MCF 10A (cell line): ENCODE results near the gene NT5DC3. TPM values are rescaled to one million over a fixed set of nuclear protein-coding genes. Genes with fewer than 3 reads are reported as not detected.

Experiments used
- BruUV-seq: library from RNA; stranded (reverse); fragments of 400-500 nt; replicated peaks from 2 replicates; lab custom pipeline; 2021; lab: Mats Ljungman, UMichigan
- CTCF ChIA-PET: fragments of 300-600 bp; sonication (Branson Sonifier 250); formaldehyde crosslinking; extraction: SDS; loops from one replicate; lab custom pipeline; 2021; ENCODE audit warnings: antibody characterized with exemption, inconsistent platforms; lab: Yijun Ruan, JAX
- POLR2A ChIA-PET: fragments of 300-600, 350-650 bp; sonication (Branson Sonifier 250); formaldehyde crosslinking; extraction: SDS; loops from one replicate; lab custom pipeline; 2020; ENCODE audit warnings: antibody characterized with exemption, inconsistent platforms; lab: Yijun Ruan, JAX
- DNase-seq: peaks from one replicate; pipeline ENCODE4 v3.0.0-alpha.2; 2018; ENCODE audit not compliant: unreplicated experiment
- H3K27ac Mint-ChIP-seq: one replicate; pipeline ENCODE4 v1.8.0; 2022; ENCODE audit warnings: mild to moderate bottlenecking, low read depth, mixed read lengths; ENCODE audit not compliant: unreplicated experiment
- H3K27me3 Mint-ChIP-seq: one replicate; pipeline ENCODE4 v1.8.0; 2022; ENCODE audit warnings: mixed read lengths; ENCODE audit not compliant: insufficient read depth, unreplicated experiment
- H3K36me3 Mint-ChIP-seq: one replicate; pipeline ENCODE4 v1.8.0; 2022; ENCODE audit warnings: mild to moderate bottlenecking, moderate library complexity, mixed read lengths; ENCODE audit not compliant: insufficient read depth, unreplicated experiment
- H3K4me1 Mint-ChIP-seq: one replicate; pipeline ENCODE4 v1.8.0; 2022; ENCODE audit warnings: mixed read lengths; ENCODE audit not compliant: insufficient read depth, unreplicated experiment
- H3K4me3 Mint-ChIP-seq: one replicate; pipeline ENCODE4 v1.8.0; 2022; ENCODE audit warnings: mild to moderate bottlenecking, moderate library complexity, mixed read lengths; ENCODE audit not compliant: unreplicated experiment
- H3K9me3 Mint-ChIP-seq: one replicate; pipeline ENCODE4 v1.8.0; 2022; ENCODE audit warnings: mixed read lengths; ENCODE audit not compliant: unreplicated experiment
- CTCF ChIP-seq: fragments of 200-600 bp; IDR thresholded peaks from one replicate; pipeline ENCODE4 v1.8.0; 2022; ENCODE audit warnings: antibody characterized with exemption, mild to moderate bottlenecking; ENCODE audit not compliant: unreplicated experiment
- intact Hi-C: fragments of 100-400 bp; cut with micrococcal nuclease; formaldehyde crosslinking; loops from 2 replicates; pipeline ENCODE4 v1.14.1; 2022
- total RNA-seq: library from RNA; stranded (reverse); gene quantifications from 2 replicates; pipeline ENCODE4 v1.2.3, GENCODE V29; 2022

NT5DC3 gene
- total RNA-seq, 1 experiment from 2014 or later, result 15.1 TPM

DNA sequence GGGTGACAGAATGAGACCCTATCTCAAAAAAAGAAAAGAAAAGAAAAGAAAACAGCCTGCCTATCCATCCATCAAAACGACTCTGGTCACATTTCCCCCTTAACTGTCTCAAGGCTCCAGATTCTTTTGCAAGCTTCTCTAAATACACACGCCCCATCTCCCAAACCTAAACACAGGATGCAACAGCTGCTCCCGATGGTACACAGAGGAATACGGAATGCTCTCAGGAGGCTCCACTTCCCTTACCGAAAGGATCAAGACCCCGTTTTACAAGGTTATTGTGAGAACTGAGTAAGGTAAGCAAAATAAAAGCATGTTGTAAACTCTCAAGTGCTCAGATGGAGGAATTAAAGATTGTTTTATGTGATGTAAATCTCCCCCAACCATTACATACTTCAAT lies 62.3 kb downstream of the NT5DC3 start:
- H3K4me1 Mint-ChIP-seq, result no peaks in the 10 kb centered on the region
- DNase-seq, result no peak
- H3K9me3 Mint-ChIP-seq, result no peaks in the 10 kb centered on the region
- no peak for TF ChIP-seq CTCF
- BruUV-seq, result no TSS peak
- H3K4me3 Mint-ChIP-seq, result no peak overlapping the region
- POLR2A ChIA-PET, result no interaction called here
- intact Hi-C loops, result no loop called here
- CTCF ChIA-PET, result no interaction called here
- no peak overlapping the region for H3K27ac Mint-ChIP-seq
- H3K27me3 Mint-ChIP-seq, result no peaks in the 10 kb centered on the region
- peaks cover 62% of the 10 kb centered on the region for H3K36me3 Mint-ChIP-seq

- CTCF ChIA-PET, result interaction anchor here (0.7 to 1.7 kb wide), 3 partner anchors 12 to 135 kb away, joined by 3 to 6 read pairs (median 4); no protein-coding TSS in a partner anchor
- Mint-ChIP-seq H3K27ac (no peak overlapping the region), H3K4me3 (no peak overlapping the region), H3K27me3 (no peaks in the 10 kb centered on the region), H3K9me3 (no peaks in the 10 kb centered on the region), H3K4me1 (no peaks in the 10 kb centered on the region), H3K36me3 (peaks cover 51% of the 10 kb centered on the region)
- DNase-seq, result no peak
- intact Hi-C loops, result no loop called here
- POLR2A ChIA-PET, result no interaction called here
- TF ChIP-seq CTCF, result no peak
- BruUV-seq, result TSS peak; percentile 3
Measured at GRCh38 chr12:103774977-103775560, 66.0 kb downstream of the NT5DC3 start.

DNA sequence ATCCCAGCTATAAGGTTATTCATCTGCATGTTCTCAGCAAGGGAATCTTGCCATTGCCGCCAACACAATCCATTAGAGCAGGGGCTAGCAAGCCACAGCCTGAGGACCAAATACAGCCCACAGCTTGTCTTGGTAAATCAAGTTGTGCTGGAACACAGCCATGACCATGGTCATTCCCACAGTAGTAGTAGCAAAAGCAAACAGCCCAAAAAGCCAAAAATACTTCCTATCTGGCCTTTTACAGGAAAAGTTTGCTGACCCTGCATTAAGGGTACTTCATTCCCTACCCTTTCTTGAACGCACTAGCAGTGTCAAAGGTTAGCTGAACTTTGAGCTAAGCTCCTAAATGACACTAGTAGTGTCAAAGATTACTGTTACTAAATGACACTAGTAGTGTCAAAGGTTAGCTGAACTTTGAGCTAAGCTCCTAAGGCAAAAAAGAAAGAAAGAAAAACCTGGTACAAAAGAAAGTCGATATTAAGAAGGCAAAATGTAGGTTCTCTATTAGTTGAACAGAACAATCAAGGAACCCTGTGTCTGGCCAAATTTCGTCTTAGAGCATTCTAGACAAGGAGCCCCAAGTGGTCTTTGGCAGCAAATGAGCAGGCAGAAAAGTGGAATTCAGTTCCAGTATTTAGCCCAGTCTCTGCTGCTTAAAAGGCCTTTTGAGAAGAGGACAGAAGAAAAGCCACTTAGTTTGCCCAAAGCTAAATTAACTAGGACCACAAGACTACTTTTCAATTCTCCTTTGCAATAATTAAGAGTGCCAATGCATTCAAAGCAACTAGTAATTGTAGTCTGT lies 67.7 kb downstream of the NT5DC3 start:
- ChIA-PET POLR2A (no interaction called here), CTCF (interaction anchor here (1.2 to 4.1 kb wide), 4 partner anchors 12 to 97 kb away, joined by 3 to 31 read pairs (median 5); no protein-coding TSS in a partner anchor)
- no peaks in the 10 kb centered on the region for H3K4me1 Mint-ChIP-seq
- H3K27ac Mint-ChIP-seq, result no peak overlapping the region
- peaks cover 50% of the 10 kb centered on the region for H3K36me3 Mint-ChIP-seq
- no TSS peak for BruUV-seq
- no peaks in the 10 kb centered on the region for H3K9me3 Mint-ChIP-seq
- intact Hi-C loops, result no loop called here
- no peak for DNase-seq
- H3K4me3 Mint-ChIP-seq, result no peak overlapping the region
- no peaks in the 10 kb centered on the region for H3K27me3 Mint-ChIP-seq
- TF ChIP-seq CTCF, result no peak

DNA sequence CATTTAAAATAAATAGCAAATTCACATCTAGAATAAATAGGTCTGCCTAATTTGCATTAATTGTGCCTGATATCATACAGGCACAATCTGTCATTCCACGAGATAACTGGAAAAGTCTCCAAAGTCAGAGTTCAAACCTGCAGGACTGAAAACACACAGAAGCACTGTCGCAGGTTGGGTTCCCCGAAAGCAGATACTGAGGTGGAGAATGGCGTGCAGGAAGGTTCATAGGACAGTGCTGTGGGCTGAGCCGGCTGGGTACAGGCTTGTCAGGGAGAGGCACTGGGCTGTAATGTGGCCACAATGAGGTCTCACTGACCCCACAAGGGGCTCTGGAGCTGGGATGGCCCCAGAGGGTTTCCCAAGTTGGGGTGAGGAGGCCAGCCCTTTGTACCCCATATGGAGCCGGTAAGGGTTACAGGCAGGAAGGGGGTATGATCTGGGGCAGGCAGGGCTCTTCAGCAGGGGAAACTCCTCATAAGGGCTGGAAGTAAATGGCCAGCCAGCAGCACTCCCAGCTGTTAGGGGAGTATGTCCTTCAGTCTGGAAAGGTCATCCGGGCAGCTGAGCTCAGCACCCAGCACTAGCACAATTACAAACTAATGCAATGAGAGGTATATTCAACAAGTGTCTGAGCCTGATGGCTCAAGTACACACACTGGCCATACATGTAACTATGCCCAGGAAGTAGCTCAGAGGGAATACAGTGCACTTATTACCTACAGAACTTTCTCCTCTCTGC lies 68.5 kb downstream of the NT5DC3 start:
- intact Hi-C loops, result no loop called here
- POLR2A ChIA-PET, result no interaction called here
- CTCF ChIA-PET, result interaction anchor here (1.2 to 4.1 kb wide), 5 partner anchors 7 to 98 kb away, joined by 3 to 31 read pairs (median 7); no protein-coding TSS in a partner anchor

More for the DNA sequence above, 68.5 kb downstream of the NT5DC3 start:
- no peak overlapping the region for H3K4me3 Mint-ChIP-seq
- BruUV-seq, result no TSS peak
- H3K9me3 Mint-ChIP-seq, result no peaks in the 10 kb centered on the region
- TF ChIP-seq CTCF, result no peak
- H3K27ac Mint-ChIP-seq, result no peak overlapping the region
- peaks cover 43% of the 10 kb centered on the region for H3K36me3 Mint-ChIP-seq
- no peaks in the 10 kb centered on the region for H3K4me1 Mint-ChIP-seq
- H3K27me3 Mint-ChIP-seq, result no peaks in the 10 kb centered on the region
- DNase-seq, result no peak
